Breast epithelium (tissue), 4 donors: ENCODE data around the gene SAMD14. TPM values are rescaled to one million over a fixed set of nuclear protein-coding genes. Genes with fewer than 3 reads are reported as not detected.
A peak's percentile ranks its signal among the peaks of the same experiment; 100 is the strongest.

Experiments
- DNase-seq, 2 donors: peaks; one replicate each; pipeline ENCODE4 v3.0.0-alpha.2; 2019; ENCODE audit warnings: low spot score in 2 of 2
- H3K27ac ChIP-seq, 2 donors: fragments of 200-600 bp; sonication (generic) in 1 of 2; one replicate each; pipeline ENCODE4 v1.5.1; 2016 to 2019; ENCODE audit warnings: mild to moderate bottlenecking in 1 of 2
- H3K27me3 ChIP-seq, 2 donors: fragments of 200-600 bp; sonication (generic) in 1 of 2; one replicate each; pipeline versions ENCODE4 v1.5.1 to v1.6.0; 2017 to 2019; ENCODE audit warnings: control low read depth in 1 of 2, mild to moderate bottlenecking in 1 of 2
- H3K36me3 ChIP-seq: fragments of 200-600 bp; one replicate; pipeline ENCODE4 v1.5.1; 2019
- H3K4me1 ChIP-seq, 2 donors: fragments of 200-600 bp; sonication (generic); one replicate each; pipeline ENCODE4 v1.5.1; 2016 to 2019; ENCODE audit warnings: control low read depth in 1 of 2
- H3K4me3 ChIP-seq, 3 donors: fragments of 200-600 bp; sonication (generic); 1 replicate in 2 of 3; 2 replicates in 1 of 3; pipeline ENCODE4 v1.5.1; 2016 to 2019; ENCODE audit warnings: mild to moderate bottlenecking in 3 of 3, moderate library complexity in 2 of 3
- H3K9me3 ChIP-seq, 2 donors: fragments of 200-600 bp; sonication (generic) in 1 of 2; one replicate each; pipeline ENCODE4 v1.5.1; 2016 to 2019; ENCODE audit warnings: control low read depth in 1 of 2
- POLR2A ChIP-seq: fragments of 450-650 bp; IDR thresholded peaks from one replicate; pipeline ENCODE4 v1.6.1; 2016; ENCODE audit warnings: antibody characterized with exemption, mild to moderate bottlenecking, moderate library complexity
- POLR2AphosphoS5 ChIP-seq, 3 donors: sonication (generic); formaldehyde crosslinking; IDR thresholded peaks; one replicate each; pipeline ENCODE4 v1.6.1; 2017; ENCODE audit warnings: antibody characterized with exemption in 3 of 3
- intact Hi-C: fragments of 100-400 bp; cut with DNase I; formaldehyde crosslinking; loops from one replicate; pipeline ENCODE4 v1.15.1; 2023; ENCODE audit warnings: low total_unique reads
- total RNA-seq, 3 donors: library from RNA; depleted of rRNA; stranded (reverse); fragments of >200 nt; gene quantifications; one replicate each; pipeline ENCODE4 v1.1.0, GENCODE V29; 2016
- TF ChIP-seq, protein P1 (sequence below), 3 donors: fragments of 450-650 bp; IDR thresholded peaks; one replicate each; pipeline ENCODE4 v1.5.1; 2016 to 2017; ENCODE audit warnings: antibody characterized with exemption in 3 of 3, mild to moderate bottlenecking in 3 of 3, moderate library complexity in 3 of 3

SAMD14 gene
- total RNA-seq, 3 donors from 2014 or later, result 0.16 to 0.98 TPM; not detected in 1

GRCh38 chr17:50067996-50068395 is 62.0 kb downstream of the SAMD14 start:
- intact Hi-C loops, result no loop called here
- peaks cover 8% of the 10 kb centered on the region for H3K36me3 ChIP-seq
- TF ChIP-seq, protein P1, sequence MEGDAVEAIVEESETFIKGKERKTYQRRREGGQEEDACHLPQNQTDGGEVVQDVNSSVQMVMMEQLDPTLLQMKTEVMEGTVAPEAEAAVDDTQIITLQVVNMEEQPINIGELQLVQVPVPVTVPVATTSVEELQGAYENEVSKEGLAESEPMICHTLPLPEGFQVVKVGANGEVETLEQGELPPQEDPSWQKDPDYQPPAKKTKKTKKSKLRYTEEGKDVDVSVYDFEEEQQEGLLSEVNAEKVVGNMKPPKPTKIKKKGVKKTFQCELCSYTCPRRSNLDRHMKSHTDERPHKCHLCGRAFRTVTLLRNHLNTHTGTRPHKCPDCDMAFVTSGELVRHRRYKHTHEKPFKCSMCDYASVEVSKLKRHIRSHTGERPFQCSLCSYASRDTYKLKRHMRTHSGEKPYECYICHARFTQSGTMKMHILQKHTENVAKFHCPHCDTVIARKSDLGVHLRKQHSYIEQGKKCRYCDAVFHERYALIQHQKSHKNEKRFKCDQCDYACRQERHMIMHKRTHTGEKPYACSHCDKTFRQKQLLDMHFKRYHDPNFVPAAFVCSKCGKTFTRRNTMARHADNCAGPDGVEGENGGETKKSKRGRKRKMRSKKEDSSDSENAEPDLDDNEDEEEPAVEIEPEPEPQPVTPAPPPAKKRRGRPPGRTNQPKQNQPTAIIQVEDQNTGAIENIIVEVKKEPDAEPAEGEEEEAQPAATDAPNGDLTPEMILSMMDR (IDR thresholded peaks at IDR 0.05), result no peak
- TF ChIP-seq POLR2A (no peak), POLR2AphosphoS5 (IDR thresholded peaks at IDR 0.05) (no peak)
- H3K27me3 ChIP-seq, result no peaks in the 10 kb centered on the region
- H3K4me1 ChIP-seq, result peaks cover 14 to 16% of the 10 kb centered on the region in 2 donors
- H3K27ac ChIP-seq, result no peak overlapping the region
- no peak overlapping the region for H3K4me3 ChIP-seq
- no peaks in the 10 kb centered on the region for H3K9me3 ChIP-seq
- no peak for DNase-seq

DNA sequence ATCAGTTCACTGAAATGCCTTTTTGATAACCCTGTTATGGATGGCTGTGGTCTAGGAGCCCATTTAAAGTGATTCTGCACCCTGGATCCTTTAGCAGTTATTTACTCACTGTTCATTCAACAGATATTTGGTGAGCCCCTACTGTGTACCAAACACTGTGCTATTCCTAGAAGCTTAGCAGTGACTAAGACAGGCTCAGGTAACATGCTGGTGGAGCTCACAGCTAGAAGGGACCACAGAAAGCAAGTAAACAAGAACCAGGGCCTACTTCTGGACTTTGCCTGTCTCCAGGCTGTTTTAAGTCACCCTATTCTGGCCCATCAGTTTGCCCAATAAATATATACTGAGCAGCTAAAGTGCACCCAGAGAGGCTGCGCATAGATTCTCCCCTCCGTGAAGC is 63.0 kb downstream of the SAMD14 start:
- Histone ChIP-seq H3K27me3 (no peaks in the 10 kb centered on the region), H3K27ac (no peak overlapping the region), H3K36me3 (peaks cover 8% of the 10 kb centered on the region), H3K4me3 (no peak overlapping the region), H3K9me3 (no peaks in the 10 kb centered on the region), H3K4me1 (peaks cover 18 to 19% of the 10 kb centered on the region in 2 donors)
- DNase-seq, result no peak
- TF ChIP-seq POLR2A (no peak), POLR2AphosphoS5 (IDR thresholded peaks at IDR 0.05) (no peak)
- TF ChIP-seq, protein P1 (IDR thresholded peaks at IDR 0.05), result no peak
- intact Hi-C loops, result no loop called here

- H3K27me3 ChIP-seq, result no peaks in the 10 kb centered on the region
- TF ChIP-seq POLR2AphosphoS5 (IDR thresholded peaks at IDR 0.05) (no peak), POLR2A (no peak)
- TF ChIP-seq, protein P1 (IDR thresholded peaks at IDR 0.05), result no peak
- H3K27ac ChIP-seq, result peak overlapping the region; percentile 93 to 96
- H3K4me3 ChIP-seq, result peak overlapping the region in 1 of 3 donors; percentile 27
- H3K9me3 ChIP-seq, result no peaks in the 10 kb centered on the region
- intact Hi-C loops, result no loop called here
- H3K36me3 ChIP-seq, result no peaks in the 10 kb centered on the region
- no peak for DNase-seq
- peaks cover 18 to 33% of the 10 kb centered on the region in 2 donors for H3K4me1 ChIP-seq
These were observed 64.9 kb downstream of the SAMD14 start for GRCh38 chr17:50065056-50065455.

GRCh38 chr17:50064253-50065001 is 65.5 kb downstream of the SAMD14 start:
- Histone ChIP-seq H3K36me3 (no peaks in the 10 kb centered on the region), H3K4me1 (peaks cover 18 to 39% of the 10 kb centered on the region in 2 donors), H3K4me3 (peak overlapping the region in 1 of 3 donors; percentile 27), H3K9me3 (no peaks in the 10 kb centered on the region), H3K27ac (peak overlapping the region; percentile 93 to 96), H3K27me3 (no peaks in the 10 kb centered on the region)
- peak; percentile 74 to 76 for DNase-seq
- TF ChIP-seq POLR2AphosphoS5 (IDR thresholded peaks at IDR 0.05) (peak in 1 of 3 donors; percentile 45), POLR2A (no peak)
- TF ChIP-seq, protein P1 (IDR thresholded peaks at IDR 0.05), result peak in 1 of 3 donors; percentile 33
- intact Hi-C loops, result loop anchor here (5.0 kb wide), 1 partner anchor 37 kb away; no protein-coding TSS in a partner anchor

GRCh38 chr17:50063561-50064252 is 66.3 kb downstream of the SAMD14 start:
- peaks cover 18 to 40% of the 10 kb centered on the region in 2 donors for H3K4me1 ChIP-seq
- intact Hi-C loops, result loop anchor here (5.0 kb wide), 1 partner anchor 36 kb away; no protein-coding TSS in a partner anchor

More at GRCh38 chr17:50063561-50064252, 66.3 kb downstream of the SAMD14 start:
- peak overlapping the region; percentile 93 to 96 for H3K27ac ChIP-seq
- no peaks in the 10 kb centered on the region for H3K36me3 ChIP-seq
- no peaks in the 10 kb centered on the region for H3K9me3 ChIP-seq
- TF ChIP-seq POLR2A (no peak), POLR2AphosphoS5 (IDR thresholded peaks at IDR 0.05) (no peak)
- TF ChIP-seq, protein P1 (IDR thresholded peaks at IDR 0.05), result no peak
- no peak overlapping the region for H3K4me3 ChIP-seq
- DNase-seq, result no peak
- no peaks in the 10 kb centered on the region for H3K27me3 ChIP-seq
